T-helper 9 cell (primary cell): ENCODE data around the gene EID2B.

Experiments used
- DNase-seq: peaks from one replicate; pipeline ENCODE4 v3.0.0-alpha.2; 2020

The EID2B gene

DNA sequence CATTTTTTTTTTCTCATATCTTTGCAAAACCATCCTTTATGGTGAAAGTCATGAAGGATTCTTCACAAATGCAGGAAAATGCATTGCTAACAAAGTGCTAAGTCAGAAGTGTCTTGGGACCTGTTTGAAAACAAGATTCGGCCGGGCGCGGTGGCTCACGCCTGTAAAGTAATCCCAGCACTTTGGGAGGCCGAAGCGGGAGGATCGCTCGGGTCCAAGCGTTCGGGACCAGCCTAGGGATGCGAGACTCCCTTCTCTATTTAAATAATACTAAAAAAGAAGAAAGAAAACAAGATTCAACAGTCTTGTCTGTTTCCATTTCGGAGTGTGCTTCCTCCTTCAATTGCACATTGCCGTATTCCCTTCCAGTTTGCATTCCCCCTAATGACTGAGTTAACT lies 819 bp downstream of the EID2B start:
- no peak for DNase-seq

GRCh38 chr19:39525205-39525604 lies 7.4 kb downstream of the EID2B start:
- no peak for DNase-seq

- no peak for DNase-seq
These were observed 8.2 kb downstream of the EID2B start for GRCh38 chr19:39524495-39524894.

GRCh38 chr19:39520541-39521484 lies 11.8 kb downstream of the EID2B start:
- DNase-seq, result no peak

DNA sequence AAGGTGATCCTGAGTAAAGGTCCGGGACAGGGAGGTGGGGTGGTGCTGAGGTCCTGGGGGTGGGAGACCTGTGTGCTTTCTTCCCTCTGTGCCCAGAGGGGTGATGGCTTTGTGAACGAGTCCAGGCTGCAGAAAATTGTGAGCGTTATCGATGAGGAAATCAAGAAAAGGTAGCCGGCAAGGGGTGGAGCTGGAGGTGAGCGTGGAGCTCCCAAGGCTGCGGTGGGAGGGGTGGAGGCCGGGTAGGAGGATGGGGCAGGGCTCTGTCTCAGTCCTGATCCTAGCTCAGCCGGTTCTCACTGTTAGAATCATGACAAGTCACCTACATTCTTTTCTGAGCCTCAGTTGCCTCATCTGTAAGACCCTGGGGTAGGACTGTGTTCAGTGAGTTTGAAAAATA lies 13.7 kb downstream of the EID2B start:
- DNase-seq, result no peak

- no peak for DNase-seq
These were observed 14.2 kb downstream of the EID2B start for GRCh38 chr19:39518458-39518857.

- no peak for DNase-seq
These were observed 15.2 kb downstream of the EID2B start for GRCh38 chr19:39517432-39517831.

DNA sequence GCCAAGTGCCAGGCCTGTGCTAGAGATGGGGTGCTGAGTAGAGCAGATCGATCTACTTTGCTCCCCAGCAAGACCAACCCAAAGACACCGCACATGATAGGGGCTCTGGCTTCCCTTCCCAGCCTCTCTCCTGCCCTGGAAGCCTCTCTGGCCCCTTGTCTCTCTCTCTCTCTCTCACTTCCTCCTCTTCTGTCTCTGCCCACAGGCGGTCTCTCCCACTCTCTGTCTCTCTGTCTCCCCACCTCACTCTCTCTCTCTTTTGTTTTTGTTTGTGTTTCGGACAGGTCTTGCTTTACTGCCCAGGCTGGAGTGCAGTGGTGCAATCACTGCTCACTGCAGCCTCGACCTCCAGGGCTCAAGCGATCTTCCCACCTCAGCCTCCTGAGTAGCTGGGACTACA lies 16.4 kb downstream of the EID2B start:
- no peak for DNase-seq

DNA sequence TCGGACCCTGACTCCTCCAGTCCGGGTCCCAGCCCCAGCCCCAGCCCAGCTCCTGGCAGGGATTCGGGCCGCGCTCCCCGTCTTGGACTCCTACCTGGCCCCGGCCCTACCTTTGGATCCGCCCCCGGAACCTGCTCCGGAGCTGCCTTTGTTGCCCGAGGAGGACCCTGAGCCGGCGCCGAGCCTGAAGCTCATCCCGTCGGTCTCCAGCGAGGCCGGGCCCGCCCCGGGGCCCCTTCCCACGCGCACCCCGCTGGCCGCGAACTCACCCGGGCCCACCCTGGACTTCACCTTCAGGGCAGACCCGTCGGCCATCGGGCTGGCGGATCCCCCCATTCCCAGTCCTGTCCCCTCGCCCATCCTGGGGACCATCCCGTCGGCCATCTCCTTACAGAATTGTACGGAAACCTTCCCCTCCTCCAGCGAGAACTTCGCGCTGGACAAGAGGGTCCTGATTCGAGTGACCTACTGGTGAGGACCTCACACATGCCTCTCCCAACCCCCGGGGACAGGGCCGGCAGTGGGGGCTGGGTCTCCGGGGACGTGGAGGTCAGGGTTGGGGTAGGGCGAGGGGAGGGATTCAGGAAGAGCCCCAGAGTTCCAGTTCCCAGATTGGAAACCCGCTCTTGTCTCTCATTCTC lies 17.0 kb downstream of the EID2B start:
- DNase-seq, result no peak

- no peak for DNase-seq
These were observed 17.7 kb downstream of the EID2B start, which contains the start of gene SELENOV for GRCh38 chr19:39514840-39515550. Gene SELENOV (plus strand): TSS chr19:39515139. CDS start chr19:39515213, 74 bp downstream.

- DNase-seq, result no peak
These were observed 19.7 kb downstream of the EID2B start for GRCh38 chr19:39512988-39513387.

GRCh38 chr19:39509233-39509632 lies 23.4 kb downstream of the EID2B start:
- no peak for DNase-seq

GRCh38 chr19:39508629-39509028 lies 24.0 kb downstream of the EID2B start:
- DNase-seq, result no peak

DNA sequence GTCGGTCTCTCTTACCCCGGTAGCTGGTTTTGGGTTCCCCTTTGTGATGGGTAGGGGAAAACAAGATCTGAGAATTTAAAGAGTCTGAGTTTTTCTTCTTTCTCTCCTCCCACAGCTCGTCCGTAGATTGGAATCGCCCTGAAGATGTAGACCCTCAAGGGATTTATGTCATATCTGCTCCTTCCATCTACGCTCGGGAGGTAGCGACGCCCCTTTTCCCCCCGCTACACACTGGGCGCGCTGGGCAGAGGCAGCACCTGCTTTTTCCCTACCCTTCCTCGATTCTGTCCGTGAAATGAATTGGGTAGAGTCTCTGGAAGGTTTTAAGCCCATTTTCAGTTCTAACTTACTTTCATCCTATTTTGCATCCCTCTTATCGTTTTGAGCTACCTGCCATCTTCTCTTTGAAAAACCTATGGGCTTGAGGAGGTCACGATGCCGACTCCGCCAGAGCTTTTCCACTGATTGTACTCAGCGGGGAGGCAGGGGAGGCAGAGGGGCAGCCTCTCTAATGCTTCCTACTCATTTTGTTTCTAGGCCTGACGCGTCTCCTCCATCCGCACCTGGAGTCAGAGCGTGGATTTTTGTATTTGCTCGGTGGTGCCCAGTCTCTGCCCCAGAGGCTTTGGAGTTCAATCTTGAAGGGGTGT lies 24.8 kb downstream of the EID2B start:
- DNase-seq, result no peak

- no peak for DNase-seq
These were observed 25.5 kb downstream of the EID2B start for GRCh38 chr19:39506944-39507714.

DNA sequence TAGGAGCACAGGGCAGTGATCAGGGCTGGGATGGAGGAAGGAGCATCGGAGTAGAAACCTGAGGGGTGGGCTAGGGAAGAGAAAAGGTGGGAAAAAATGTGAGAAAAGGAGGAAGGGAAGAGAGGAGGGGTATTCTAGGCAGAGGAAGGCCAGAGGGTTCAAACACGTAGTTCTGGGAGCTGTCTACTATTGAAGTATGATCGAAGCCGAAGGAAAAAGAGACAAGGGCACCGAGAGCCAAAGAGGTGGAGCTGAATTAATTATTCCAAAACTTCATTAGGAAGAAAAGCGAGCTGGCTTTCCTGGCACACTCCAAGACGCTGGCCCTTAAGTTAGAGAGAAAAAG lies 26.1 kb downstream of the EID2B start:
- no peak for DNase-seq

DNA sequence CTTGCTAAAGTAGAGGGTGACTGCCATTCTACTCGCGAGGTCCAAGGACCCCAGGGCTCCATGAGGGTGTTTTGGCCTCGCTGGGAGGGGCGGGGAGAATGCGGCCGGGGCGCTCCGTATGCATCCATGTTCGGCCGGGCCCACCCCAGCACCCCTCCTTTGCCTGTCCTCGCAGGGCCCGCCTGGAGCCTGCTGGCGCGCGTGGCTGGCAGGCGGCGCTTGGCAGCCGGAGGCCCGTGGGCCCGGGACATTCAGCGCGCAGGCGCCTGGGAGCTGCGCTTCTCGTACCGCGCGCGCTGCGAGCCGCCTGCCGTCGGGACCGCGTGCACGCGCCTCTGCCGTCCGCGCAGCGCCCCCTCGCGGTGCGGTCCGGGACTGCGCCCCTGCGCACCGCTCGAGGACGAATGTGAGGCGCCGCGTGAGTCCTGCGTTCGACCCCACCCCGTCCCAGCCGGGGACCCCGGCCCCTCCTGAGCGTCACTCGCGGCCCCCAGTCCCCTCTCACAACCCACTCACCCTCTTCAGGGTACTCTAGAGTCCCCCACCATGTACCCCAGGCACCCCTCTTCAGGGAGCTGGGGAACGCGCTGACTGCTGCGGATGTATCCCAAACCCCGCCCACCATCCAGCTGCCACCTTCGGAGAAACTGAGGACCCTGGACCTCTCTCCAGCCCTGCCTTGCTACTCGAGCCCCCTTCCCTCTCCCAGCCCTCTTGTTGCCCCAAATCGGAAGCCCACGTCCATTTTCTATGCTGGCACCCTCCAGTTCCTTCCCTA lies 29.8 kb downstream of the EID2B start:
- DNase-seq, result peak; percentile 71

GRCh38 chr19:39501340-39501739 lies 31.3 kb downstream of the EID2B start:
- DNase-seq, result no peak

GRCh38 chr19:39500543-39500942 lies 32.1 kb downstream of the EID2B start:
- no peak for DNase-seq

DNA sequence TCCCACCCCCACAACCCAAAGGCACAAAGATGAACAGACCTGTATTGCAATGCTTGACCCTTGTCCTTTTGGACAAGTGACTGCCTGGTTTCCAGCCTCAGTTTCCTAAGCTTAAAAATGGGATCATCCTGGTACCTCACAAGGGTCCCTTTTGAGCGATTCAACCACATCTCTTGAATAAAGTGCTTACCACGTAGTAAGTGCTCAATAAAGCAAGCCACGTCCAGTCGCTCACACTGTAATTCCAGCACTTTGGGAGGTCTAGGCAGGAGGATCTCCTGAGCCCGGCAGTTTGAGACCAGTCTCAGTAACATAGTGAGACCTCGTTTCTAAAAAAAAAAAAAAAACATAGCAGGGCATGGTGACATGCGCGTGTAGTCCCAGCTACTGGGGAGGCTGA lies 32.7 kb downstream of the EID2B start:
- no peak for DNase-seq
